ENCODE results near the gene BTBD17.

Gene BTBD17

GRCh38 chr17:74387365-74388218, 25.9 kb upstream of the BTBD17 start:
- DNase-seq: no peak

- no peak for DNase-seq
These were observed 24.7 kb upstream of the BTBD17 start for GRCh38 chr17:74386386-74386785.

DNA sequence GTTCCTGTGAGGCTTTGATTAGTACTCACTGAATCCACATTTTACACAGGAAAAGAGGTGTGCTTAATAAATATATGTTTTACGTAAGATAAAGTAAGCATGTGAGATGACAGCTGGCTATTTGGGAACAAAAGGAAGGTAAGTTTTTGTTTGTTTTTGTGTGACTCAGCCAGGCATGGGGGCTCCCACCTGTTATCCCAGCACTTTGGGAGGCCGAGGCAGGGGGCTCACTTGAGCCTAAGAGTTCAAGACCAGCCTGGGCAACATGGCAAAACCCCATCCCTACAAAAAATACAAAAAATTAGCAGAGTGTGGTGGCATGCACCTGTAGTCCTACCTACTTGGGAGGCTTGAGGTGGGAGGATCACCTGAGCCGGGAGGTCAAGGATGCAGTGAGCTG, 23.5 kb upstream of the BTBD17 start:
- no peak for DNase-seq

DNA sequence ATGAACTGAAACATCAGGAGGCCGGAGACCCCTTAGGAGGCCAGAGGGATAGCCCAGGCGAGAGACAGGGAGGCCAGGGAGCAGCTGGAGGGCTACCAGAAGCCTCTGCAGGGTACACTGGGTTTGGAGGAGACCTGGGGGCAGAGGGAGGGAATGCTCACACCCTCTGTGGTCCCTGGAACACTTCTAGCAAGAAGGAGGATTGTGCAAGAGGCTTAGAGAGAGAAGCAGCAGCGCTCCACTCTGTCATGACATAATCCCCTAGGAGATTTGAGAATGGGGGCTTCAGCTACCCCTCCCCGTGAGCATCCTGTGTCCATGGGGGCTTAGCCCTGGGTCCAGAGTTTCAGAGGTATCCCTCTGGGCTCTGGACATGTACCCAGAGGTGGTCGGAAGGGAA, 21.5 kb upstream of the BTBD17 start:
- no peak for DNase-seq

- no peak for DNase-seq
These were observed 19.5 kb upstream of the BTBD17 start for GRCh38 chr17:74380959-74381808.

DNA sequence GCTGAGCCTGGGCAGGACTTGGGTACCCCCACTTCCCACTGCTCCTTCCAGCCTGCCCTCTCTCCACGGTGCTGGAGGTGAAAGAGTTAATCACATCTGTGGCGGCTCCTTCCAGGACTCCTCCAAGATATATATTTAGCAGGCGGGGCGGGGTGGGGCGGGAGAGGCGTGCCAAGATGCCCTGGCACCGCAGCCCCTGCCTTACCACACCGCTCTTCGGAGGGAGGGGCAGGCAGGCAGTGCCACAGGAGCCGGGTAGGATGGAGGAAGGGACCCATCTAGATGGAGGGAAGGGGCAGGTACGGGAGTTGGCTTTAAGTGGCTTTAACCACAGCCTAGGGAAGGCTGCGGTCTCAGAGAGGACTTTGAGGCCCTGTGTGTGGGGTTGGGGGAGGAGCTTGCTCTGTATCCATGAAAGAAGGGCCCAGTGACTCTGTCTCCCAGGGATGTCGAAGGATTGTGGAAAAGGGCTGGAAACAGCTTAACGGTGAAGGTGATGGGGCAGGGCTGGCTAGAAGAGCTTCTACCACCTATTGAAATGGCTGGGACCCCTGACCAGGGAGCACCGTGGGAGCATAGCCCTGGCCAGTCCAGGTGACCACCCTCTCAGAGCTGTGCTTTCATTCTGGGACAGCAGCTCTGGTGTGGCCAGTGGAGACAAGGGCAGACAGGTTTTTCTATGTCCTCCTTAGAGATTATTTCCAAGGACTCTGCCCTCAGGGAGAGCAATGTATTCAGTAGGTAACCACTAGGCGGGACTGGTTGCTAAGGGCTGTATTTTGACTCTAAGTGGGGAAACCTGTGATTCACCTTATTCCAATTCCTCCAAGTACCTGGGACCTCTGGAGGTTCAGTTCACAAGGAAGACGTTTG, 18.7 kb upstream of the BTBD17 start:
- DNase-seq: no peak

- peak; percentile 91 for DNase-seq
These were observed 17.9 kb upstream of the BTBD17 start for GRCh38 chr17:74379495-74380085.

DNA sequence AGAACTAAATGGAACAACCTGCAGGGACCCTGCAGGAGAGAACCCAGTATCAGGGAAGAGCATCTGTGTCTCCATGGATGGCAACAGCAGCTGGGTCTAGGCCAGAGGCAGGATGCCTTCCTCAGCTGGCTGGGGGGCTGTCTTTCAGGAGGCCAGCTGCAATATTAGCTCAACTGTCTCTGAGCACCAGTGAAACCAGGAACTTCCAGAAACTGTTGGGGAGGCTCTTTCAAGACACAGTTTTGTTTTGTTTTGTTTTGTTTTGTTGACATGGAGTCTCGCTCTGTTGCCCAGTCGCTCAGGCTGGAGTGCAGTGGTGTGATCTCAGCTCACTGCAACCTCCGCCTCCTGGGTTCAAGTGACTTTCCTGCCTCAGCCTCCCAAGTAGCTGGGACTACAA, 13.2 kb upstream of the BTBD17 start:
- no peak for DNase-seq

- no peak for DNase-seq
These were observed 12.4 kb upstream of the BTBD17 start for GRCh38 chr17:74373838-74374606.

- DNase-seq: no peak
These were observed 10.8 kb upstream of the BTBD17 start for GRCh38 chr17:74372426-74372825.

DNA sequence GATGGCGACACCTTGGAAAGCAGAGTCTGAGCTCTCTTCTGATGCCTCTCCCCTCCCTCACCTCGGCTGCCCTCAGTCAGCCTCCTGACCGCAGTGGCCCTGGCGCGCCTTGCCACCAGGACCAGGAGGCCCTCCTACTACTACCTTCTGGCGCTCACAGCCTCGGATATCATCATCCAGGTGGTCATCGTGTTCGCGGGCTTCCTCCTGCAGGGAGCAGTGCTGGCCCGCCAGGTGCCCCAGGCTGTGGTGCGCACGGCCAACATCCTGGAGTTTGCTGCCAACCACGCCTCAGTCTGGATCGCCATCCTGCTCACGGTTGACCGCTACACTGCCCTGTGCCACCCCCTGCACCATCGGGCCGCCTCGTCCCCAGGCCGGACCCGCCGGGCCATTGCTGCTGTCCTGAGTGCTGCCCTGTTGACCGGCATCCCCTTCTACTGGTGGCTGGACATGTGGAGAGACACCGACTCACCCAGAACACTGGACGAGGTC, 10.0 kb upstream of the BTBD17 start:
- DNase-seq: no peak

DNA sequence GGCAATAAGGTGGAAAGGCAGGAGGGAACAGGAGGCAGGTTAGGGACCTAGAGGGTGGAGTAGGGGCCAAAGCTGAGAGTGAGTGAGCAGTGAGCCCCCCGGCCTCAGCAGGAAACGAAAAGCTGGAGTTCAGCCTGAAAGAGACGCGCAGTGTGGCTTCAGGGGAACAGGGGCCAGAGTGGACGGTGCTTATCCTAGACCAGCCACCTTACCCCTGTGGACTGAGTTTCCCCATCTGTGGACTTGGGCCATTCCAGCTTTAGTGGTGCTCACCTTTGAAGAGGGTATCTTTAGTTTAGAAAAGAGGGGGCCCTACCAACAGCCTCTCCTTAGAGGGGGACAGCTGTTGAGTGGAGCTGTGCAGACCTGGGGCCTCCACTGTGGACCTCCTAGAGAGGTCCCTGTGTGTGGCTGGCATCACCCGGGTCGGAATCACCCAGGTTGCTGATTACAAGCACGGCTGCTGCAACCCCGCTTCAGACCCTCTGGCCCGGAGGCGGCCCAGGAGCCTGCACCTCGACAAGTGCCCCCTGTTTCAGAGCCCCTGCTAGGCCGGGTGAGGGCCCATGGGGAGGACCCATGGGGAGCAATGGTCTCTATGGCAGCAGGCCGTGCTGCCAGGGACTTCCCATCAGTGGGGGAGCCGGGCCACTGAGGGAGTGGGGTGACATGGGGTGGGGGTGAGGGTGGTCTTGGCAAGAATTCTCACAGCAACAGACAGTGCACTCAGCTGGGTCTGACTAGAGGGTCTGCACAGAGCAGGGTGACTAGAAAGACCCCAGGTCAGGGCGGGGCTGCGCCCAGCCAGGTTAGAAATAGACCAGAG, 8.2 kb upstream of the BTBD17 start:
- DNase-seq: no peak

- DNase-seq: peak; percentile 47
These were observed 7.6 kb upstream of the BTBD17 start for GRCh38 chr17:74369221-74369620.

DNA sequence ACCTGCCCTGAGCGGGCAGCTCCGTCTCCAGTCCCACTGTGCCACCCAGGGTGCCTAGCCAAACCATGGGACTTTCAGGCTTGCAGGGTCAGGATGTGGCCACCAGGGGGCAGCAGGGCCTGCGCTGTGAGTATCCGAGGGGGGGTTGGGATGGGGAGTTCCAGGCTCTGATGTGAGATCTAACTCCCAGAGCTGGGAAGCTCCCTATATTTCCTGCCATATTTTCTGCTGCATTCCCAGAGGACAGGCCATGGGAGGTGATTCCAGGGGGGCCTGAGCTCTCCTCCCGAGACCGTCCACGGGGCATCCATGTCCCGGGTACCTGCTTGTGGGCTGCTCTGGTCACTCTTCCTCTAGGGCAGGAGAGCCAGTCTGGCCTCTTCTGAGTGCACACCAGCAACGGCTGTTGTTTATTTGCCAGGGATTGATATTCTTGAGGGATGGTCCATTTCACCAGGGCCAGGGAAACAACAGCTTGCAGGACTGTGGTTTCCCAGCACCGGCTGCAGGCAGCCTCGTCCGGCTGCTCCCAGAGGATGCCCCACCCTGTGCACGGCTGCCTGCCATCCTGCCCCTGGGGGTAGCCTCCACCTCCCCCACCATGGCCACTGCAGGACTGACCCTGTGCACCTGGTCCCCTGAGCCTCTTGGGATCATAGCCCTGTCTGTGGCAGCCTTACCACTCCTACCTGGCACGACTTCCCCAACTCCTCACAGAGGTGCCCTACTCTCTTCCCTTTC, 6.8 kb upstream of the BTBD17 start:
- peak; percentile 63 for DNase-seq

DNA sequence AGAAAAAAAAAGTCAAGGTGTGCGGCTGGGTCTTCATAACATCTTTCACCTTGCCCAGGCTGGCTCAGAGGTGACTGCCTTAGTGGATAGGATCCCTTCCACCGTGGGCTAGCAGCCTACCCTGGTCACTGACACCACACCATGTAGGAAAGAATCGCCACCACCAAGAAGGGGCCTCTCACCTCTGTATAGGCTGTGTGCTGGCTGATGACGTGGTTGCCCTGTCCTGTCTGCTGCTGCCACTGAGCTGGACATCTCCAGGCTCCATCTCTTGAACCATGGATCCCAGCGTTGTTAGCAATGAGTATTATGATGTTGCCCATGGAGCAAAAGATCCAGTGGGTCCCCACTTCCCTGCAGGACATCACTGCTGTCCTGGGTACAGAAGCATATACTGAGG, 5.5 kb upstream of the BTBD17 start, which contains the start of gene GPR142:
TSS of gene GPR142 (plus strand) at position 301 of the 400 bp plus-strand sequence. CDS start 2,035 bp downstream, outside the sequence.
- DNase-seq: no peak

DNA sequence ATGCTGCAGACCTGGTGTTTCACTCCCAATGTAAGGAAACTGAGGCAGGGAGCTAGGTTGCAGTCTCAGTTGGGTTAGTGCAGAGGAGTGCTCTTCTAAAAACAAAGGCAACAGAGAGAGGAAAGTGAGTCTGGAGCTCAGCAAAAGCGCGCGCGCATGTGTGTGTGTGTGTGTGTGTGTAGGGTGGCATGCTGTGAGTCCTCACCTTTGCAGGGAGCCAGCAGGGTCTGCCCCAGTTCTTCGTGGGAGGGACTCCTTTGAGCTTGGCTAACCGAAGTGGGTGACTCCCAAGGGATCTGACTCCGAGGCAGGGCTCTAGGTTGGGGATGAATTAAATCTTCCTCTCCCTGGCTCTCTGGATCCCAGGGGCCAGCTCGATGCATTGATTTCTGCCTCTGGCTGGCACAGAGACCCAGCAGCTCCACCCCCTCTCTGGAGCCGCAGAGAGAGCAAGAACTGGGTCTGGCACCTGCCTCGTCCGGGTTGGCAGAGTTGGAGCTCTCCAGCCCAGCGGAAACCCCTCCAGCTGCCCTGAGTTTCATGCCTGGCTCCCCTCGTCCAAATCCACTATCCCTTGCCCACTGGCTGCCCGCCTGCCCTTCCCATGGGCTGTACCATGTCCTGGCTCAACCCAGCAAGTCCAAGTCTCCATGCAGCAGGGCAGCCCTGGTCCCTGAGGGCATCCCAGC, 1.3 kb upstream of the BTBD17 start:
- DNase-seq: no peak

- no peak for DNase-seq
These were observed 369 bp upstream of the BTBD17 start for GRCh38 chr17:74362069-74362405.

DNA sequence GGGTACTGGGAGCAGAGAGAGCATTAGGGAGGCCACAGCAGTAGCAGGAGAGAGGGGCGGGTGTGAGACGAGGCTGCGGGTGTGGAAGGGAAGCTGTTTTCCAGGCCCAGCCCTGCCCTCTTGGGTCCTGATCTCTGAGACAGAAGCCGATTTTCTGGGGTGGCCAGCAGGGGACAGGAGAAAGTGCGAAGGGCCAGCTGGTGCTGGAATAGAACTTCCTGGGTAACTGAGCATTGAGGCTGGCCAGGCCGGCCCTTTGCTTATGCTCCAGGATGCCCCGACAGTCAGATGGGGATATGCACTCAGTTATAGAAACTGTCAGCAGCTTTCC, 804 bp downstream of the BTBD17 start:
- no peak for DNase-seq

DNA sequence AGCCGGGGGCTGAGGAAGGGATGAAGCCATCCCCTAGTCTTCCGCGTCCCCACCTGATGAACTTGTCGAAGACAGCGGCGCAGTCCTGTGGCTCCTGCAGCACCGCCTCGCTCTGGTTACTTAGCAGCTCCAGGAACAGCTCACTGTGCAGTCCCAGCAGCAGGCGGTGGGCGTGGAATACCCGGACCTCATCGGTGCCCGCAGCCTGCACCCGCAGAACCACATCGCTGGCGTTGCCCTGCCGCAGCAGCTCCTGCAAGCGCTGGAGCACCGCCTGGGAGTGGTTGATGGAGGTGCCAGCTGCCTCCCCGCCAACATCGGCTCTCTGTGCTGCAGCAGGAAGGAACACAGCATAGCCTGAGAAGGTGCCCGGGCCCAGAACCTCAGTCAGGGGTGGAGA, 1.8 kb downstream of the BTBD17 start:
- DNase-seq: no peak
